Activated CD8-positive, alpha-beta memory T cell treated with anti-CD3 and anti-CD28 coated beads for 1 hour (primary cell): Measurements from ENCODE around the gene MT1E.
"Not testable (repeated sequence)": the region's sequence is repeated elsewhere in the genome, so short reads cannot be mapped to it uniquely, and the experiment has no call there.

Source experiments
- DNase-seq, 2 donors: peaks; one replicate each; pipeline ENCODE4 v3.0.0-alpha.2; 2020; ENCODE audit warnings: low read depth in 1 of 2; ENCODE audit errors: extremely low read depth in 1 of 2

Gene MT1E

GRCh38 chr16:56643080-56643778 is 17.6 kb downstream of the MT1E start:
- DNase-seq = peak; percentile 42 to 57

- no peak for DNase-seq
Measured at GRCh38 chr16:56643833-56644232, 18.3 kb downstream of the MT1E start.

- no peak for DNase-seq
Measured at GRCh38 chr16:56645311-56645710, 19.7 kb downstream of the MT1E start.

GRCh38 chr16:56645838-56646237 is 20.3 kb downstream of the MT1E start:
- DNase-seq = no peak

- DNase-seq = no peak
Measured at GRCh38 chr16:56647641-56648431, 22.3 kb downstream of the MT1E start.

- no peak for DNase-seq
Measured at GRCh38 chr16:56649271-56649670, 23.7 kb downstream of the MT1E start.

GRCh38 chr16:56649820-56650219 is 24.2 kb downstream of the MT1E start:
- no peak for DNase-seq

GRCh38 chr16:56651586-56651985 is 26.0 kb downstream of the MT1E start, which contains the start of gene MT1B:
Gene MT1B, plus strand, starts transcription at chr16:56651886. Its CDS starts 68 bp downstream, at chr16:56651954.
- DNase-seq = no peak

GRCh38 chr16:56652600-56652999 is 27.0 kb downstream of the MT1E start:
- no peak for DNase-seq

- no peak for DNase-seq
Measured at GRCh38 chr16:56653218-56653617, 27.6 kb downstream of the MT1E start.

GRCh38 chr16:56657555-56658326 is 32.2 kb downstream of the MT1E start, which contains the start of gene MT1F:
Gene MT1F, plus strand, starts transcription at chr16:56657959. Its CDS starts 100 bp downstream, at chr16:56658059.
- DNase-seq = peak; percentile 24 to 62

- DNase-seq = no peak
Measured at GRCh38 chr16:56658327-56658875, 32.8 kb downstream of the MT1E start.

GRCh38 chr16:56662357-56663354 is 37.1 kb downstream of the MT1E start:
- no peak for DNase-seq

GRCh38 chr16:56664506-56664905 is 38.9 kb downstream of the MT1E start:
- DNase-seq = no peak

GRCh38 chr16:56665286-56666261 is 40.0 kb downstream of the MT1E start:
- DNase-seq = not testable (repeated sequence)

GRCh38 chr16:56667581-56668571 is 42.3 kb downstream of the MT1E start, which contains the start of gene MT1G:
Gene MT1G, minus strand, starts transcription at chr16:56668065. Its CDS starts 72 bp downstream, at chr16:56667993.
- no peak for DNase-seq
